ENCODE data around the gene NRP1.
A peak's percentile ranks its signal among the peaks of the same experiment; 100 is the strongest.

NRP1 gene

GRCh38 chr10:33293531-33294170 lies 40.8 kb downstream of the NRP1 start:
- DNase-seq (ENCODE audit: low spot score) (no peak), ATAC-seq (ENCODE audit: low read depth) (no peak)
- peaks cover 21% of the 10 kb centered on the region for H3K4me1 ChIP-seq (ENCODE audit: insufficient read depth, poor library complexity, severe bottlenecking)
- no peaks in the 10 kb centered on the region for H3K27me3 ChIP-seq (ENCODE audit: insufficient read depth, poor library complexity, severe bottlenecking)
- H3K36me3 ChIP-seq (ENCODE audit: low read depth): peaks cover 44% of the 10 kb centered on the region
- TF ChIP-seq CTCF (IDR thresholded peaks at IDR 0.05; ENCODE audit: poor library complexity, severe bottlenecking): no peak
- no peaks in the 10 kb centered on the region for H3K9me3 ChIP-seq (ENCODE audit: severe bottlenecking)
- H3K27ac ChIP-seq (ENCODE audit: poor library complexity, severe bottlenecking): peak overlapping the region; percentile 93
- no peak overlapping the region for H3K4me3 ChIP-seq (ENCODE audit: severe bottlenecking)

- no peak overlapping the region for H3K4me3 ChIP-seq (ENCODE audit: severe bottlenecking)
- ATAC-seq (ENCODE audit: low read depth) (no peak), DNase-seq (ENCODE audit: low spot score) (no peak)
- peak overlapping the region; percentile 93 for H3K27ac ChIP-seq (ENCODE audit: poor library complexity, severe bottlenecking)
- no peak for TF ChIP-seq CTCF (IDR thresholded peaks at IDR 0.05; ENCODE audit: poor library complexity, severe bottlenecking)
- H3K36me3 ChIP-seq (ENCODE audit: low read depth): peaks cover 47% of the 10 kb centered on the region
- H3K27me3 ChIP-seq (ENCODE audit: insufficient read depth, poor library complexity, severe bottlenecking): no peaks in the 10 kb centered on the region
- no peaks in the 10 kb centered on the region for H3K9me3 ChIP-seq (ENCODE audit: severe bottlenecking)
- peaks cover 21% of the 10 kb centered on the region for H3K4me1 ChIP-seq (ENCODE audit: insufficient read depth, poor library complexity, severe bottlenecking)
These were observed 41.4 kb downstream of the NRP1 start for GRCh38 chr10:33293076-33293475.

GRCh38 chr10:33291053-33291592 lies 43.3 kb downstream of the NRP1 start:
- peak overlapping the region; percentile 93 for H3K27ac ChIP-seq (ENCODE audit: poor library complexity, severe bottlenecking)
- DNase-seq (ENCODE audit: low spot score) (no peak), ATAC-seq (ENCODE audit: low read depth) (peak; percentile 94)
- H3K9me3 ChIP-seq (ENCODE audit: severe bottlenecking): no peaks in the 10 kb centered on the region
- TF ChIP-seq CTCF (IDR thresholded peaks at IDR 0.05; ENCODE audit: poor library complexity, severe bottlenecking): peak; percentile 20
- H3K36me3 ChIP-seq (ENCODE audit: low read depth): peaks cover 43% of the 10 kb centered on the region
- no peaks in the 10 kb centered on the region for H3K27me3 ChIP-seq (ENCODE audit: insufficient read depth, poor library complexity, severe bottlenecking)
- H3K4me1 ChIP-seq (ENCODE audit: insufficient read depth, poor library complexity, severe bottlenecking): peaks cover 21% of the 10 kb centered on the region
- no peak overlapping the region for H3K4me3 ChIP-seq (ENCODE audit: severe bottlenecking)

- no peak for TF ChIP-seq CTCF (IDR thresholded peaks at IDR 0.05; ENCODE audit: poor library complexity, severe bottlenecking)
- H3K27ac ChIP-seq (ENCODE audit: poor library complexity, severe bottlenecking): peak overlapping the region; percentile 93
- ATAC-seq (ENCODE audit: low read depth) (no peak), DNase-seq (ENCODE audit: low spot score) (no peak)
- H3K36me3 ChIP-seq (ENCODE audit: low read depth): peaks cover 37% of the 10 kb centered on the region
- peaks cover 21% of the 10 kb centered on the region for H3K4me1 ChIP-seq (ENCODE audit: insufficient read depth, poor library complexity, severe bottlenecking)
- no peaks in the 10 kb centered on the region for H3K27me3 ChIP-seq (ENCODE audit: insufficient read depth, poor library complexity, severe bottlenecking)
- no peaks in the 10 kb centered on the region for H3K9me3 ChIP-seq (ENCODE audit: severe bottlenecking)
- no peak overlapping the region for H3K4me3 ChIP-seq (ENCODE audit: severe bottlenecking)
These were observed 44.0 kb downstream of the NRP1 start for GRCh38 chr10:33290321-33291052.
